Tibial nerve (tissue), 4 donors: Measurements from ENCODE around the gene PERCC1.

ENCODE experiments used
- CTCF ChIP-seq, 5 experiments: fragments of 200-600 bp in 3 of 5; fragments of 450-650 bp in 2 of 5; sonication (generic) in 3 of 5; IDR thresholded peaks; one replicate each; pipeline ENCODE4 v1.5.1; 2016 to 2019; ENCODE audit warnings: antibody characterized with exemption in 5 of 5, mild to moderate bottlenecking in 3 of 5, moderate library complexity in 2 of 5
- EP300 ChIP-seq, 2 donors: sonication (generic); formaldehyde crosslinking; IDR thresholded peaks; one replicate each; pipeline ENCODE4 v1.6.1; 2017; ENCODE audit warnings: antibody characterized with exemption in 2 of 2, mild to moderate bottlenecking in 1 of 2
- POLR2A ChIP-seq, 2 donors: fragments of 450-650 bp; IDR thresholded peaks; one replicate each; pipeline ENCODE4 v1.6.1; 2017; ENCODE audit warnings: antibody characterized with exemption in 2 of 2, mild to moderate bottlenecking in 2 of 2, moderate library complexity in 2 of 2

- no peak for TF ChIP-seq CTCF (IDR thresholded peaks at IDR 0.05)
- no peak for TF ChIP-seq POLR2A (IDR thresholded peaks at IDR 0.05)
- no peak for TF ChIP-seq EP300 (IDR thresholded peaks at IDR 0.05)
Measured at GRCh38 chr16:1444730-1445517, 14.0 kb downstream of the PERCC1 start.
